Endothelial cell of hepatic sinusoid (primary cell): ENCODE data around the gene SYNE2.

ENCODE experiments used
- in situ Hi-C: cut with HindIII; loops from 2 replicates; pipeline ENCODE4 v1.10.0; 2017; ENCODE audit warnings: low sequenced_read_pairs

SYNE2 gene

DNA sequence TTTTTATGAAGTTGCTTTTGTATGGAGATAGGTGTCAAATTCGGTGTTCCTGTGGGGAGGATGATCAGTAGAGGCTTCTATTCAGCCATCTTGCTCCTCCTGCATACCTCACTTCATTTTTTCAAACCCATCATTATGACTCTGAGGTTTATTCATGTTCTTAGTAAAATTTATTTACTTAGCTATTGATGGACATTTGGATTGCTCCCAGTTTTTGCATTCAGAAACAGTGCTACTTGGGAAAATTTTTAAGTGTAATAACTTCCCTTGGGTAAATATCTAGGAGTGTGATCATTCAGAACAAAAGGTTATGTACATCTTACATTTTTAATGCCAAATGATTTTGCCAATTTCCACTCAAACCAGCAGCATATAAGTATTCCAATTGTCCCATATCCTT lies 208.3 kb downstream of the SYNE2 start:
- in situ Hi-C loops, result no loop called here

DNA sequence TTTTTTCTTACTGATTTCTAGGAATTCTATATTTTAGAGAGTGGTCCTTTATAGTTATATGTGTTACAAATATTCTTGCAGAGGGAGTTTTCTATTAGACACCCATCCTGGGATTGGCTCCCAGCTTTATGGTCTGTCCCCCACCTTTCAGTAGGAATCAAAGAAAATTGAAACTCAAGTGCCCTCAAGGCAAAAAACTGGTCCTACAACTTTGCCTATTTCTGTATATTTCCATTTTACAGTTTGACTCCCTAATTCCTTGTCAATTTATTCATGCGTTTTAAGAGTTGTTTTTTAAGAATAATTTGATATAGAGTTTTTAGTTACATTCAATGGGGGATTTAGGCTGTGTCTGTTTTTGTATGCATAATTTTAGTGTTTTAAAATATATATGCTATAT lies 208.9 kb downstream of the SYNE2 start:
- in situ Hi-C loops, result no loop called here

DNA sequence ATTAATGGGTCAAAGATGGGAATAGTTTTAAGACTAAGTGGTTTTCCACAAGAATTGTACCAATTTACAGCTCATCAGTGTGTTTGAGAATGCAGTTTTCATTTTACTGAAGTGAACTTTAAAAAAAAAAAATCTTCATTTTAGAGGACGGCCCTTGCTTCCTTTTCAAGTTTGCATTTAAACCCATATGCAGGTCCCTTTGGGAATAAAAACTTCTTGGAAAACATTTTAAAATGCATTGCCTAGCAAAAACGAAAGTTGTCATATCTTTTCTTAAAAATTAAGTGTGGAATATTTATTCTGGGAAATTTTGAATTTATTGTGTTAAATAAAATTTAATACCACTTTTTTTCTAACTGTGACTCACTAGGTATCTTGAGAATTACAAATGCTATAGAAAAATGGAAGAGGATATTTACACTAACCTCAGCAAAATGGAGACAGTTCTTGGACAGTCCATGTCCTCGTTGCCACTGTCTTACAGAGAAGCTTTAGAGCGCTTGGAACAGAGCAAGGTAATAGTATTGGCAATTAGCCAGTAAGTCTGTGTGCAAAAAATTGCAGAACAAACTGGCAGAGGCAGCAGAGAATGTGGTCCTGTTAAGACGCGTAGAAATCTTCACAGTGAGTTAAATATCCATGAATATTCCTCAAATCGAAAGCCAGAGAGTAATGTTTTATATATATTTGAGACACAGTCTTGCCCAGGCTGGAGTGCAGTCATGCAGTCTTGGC lies 209.7 kb downstream of the SYNE2 start:
- in situ Hi-C loops, result no loop called here

DNA sequence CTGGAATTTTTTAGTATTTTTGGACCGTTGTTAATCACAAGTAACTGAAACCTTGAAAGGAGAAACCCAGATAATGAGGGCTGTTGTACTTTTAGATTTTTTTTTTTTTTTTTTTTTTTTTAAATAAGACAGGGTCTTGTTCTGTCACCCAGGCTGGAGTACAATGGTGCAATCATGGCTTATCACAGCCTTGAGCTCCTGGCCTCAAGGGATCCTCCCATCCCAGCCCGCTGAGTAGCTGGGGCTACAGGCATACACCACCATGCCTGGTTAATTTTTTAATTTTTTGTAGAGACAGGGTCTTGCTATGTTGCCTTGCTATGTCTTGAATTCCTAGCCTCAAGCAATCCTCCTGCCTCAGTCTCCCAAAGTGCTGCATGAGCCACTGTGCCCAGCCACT lies 211.6 kb downstream of the SYNE2 start:
- in situ Hi-C loops, result no loop called here

DNA sequence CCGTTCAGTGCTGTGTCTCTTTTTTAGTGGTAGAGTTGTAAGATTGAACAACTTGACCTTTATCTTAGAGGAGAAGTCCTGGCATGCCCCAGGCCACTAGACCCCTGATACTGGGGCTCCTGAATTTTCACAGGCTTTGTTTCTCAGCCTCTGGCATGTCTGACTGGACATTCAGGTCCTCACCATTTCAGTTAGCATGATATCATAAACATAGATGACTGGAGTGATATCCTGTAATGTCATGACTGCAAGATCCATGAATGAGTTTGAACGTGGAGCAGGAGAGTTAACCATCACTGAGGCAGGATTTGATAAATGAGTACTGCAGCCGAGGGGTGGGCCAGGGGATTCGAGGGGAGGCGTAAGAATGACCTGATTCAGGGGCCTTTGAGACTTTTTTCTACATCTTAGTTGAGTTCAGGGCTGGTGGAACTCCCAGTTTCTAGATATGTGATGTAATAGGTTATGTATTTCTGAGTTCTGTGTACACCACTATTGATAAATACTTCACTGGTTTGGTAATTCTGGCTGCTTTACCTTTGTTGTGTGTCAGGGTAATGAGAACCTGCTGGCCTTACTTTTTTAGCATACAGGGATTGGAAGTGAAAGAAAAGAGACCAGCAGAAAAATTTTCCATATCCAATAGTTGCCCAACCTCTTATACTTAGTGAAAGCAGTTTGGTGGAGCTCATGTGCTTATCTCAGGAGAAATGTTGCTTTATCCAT lies 217.0 kb downstream of the SYNE2 start:
- in situ Hi-C loops, result no loop called here

DNA sequence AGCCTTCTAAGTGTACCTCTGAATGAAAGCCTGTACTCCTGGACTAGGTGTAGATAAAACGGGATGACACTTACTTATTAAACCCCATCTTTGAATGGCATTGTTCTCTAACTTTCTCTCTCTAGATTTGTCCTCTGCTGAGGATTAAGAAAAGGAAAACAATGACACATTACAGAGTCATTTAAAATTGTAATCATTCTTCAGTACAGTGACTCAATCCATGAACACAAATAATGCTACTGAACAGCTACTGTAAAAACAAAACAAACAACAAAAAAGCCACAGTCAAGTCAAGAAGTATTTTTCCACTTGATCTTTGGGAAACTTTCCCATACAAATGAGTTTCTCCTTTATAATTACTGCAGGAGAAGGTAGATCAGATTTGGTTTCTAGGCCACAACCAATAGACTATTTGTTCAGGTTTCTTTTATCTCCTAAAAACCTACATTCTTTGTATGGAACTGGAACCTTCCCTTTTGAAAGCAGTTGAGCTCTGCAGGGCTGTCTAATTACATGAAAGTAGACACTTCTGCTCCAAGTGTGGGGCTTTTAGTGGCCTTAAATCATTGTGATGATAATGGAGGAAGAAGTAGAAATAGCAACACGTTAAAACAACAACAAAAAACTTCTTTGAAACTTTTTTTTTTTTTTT lies 222.3 kb downstream of the SYNE2 start:
- in situ Hi-C loops, result no loop called here

DNA sequence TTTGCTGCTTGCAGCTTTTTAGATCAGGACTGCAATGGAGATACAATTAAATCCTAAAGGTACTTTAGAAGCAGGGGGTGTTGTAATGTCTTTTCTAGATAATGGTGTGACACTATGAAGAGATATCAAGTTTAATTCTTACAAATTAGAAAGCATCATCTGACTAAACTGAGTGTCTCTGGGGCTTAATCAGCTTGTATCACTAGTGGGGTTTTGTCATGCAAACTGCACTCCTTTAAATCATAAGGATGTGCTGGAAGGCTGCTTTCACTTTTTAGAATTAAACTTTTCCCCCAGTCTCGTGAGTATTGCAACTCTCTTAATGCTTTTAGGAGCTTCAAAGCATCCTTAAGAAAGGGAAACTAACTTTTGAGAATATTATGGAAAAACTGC lies 222.8 kb downstream of the SYNE2 start:
- in situ Hi-C loops, result no loop called here

DNA sequence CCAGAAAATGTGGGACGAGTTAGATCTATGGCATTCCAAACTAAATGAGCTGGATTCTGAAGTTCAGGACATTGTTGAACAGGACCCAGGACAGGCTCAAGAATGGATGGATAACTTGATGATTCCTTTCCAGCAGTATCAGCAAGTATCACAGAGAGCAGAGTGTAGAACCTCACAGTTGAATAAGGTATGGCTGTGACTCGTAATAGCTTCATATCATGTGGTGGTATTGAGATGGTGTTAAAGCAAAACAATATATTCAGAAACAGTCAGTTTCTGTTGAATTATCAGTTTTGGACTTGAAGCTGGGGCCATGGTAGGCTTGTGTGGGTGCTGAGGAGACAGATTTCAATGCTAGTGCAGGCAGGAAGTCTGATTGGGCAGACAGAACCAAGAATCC lies 227.6 kb downstream of the SYNE2 start:
- in situ Hi-C loops, result no loop called here

DNA sequence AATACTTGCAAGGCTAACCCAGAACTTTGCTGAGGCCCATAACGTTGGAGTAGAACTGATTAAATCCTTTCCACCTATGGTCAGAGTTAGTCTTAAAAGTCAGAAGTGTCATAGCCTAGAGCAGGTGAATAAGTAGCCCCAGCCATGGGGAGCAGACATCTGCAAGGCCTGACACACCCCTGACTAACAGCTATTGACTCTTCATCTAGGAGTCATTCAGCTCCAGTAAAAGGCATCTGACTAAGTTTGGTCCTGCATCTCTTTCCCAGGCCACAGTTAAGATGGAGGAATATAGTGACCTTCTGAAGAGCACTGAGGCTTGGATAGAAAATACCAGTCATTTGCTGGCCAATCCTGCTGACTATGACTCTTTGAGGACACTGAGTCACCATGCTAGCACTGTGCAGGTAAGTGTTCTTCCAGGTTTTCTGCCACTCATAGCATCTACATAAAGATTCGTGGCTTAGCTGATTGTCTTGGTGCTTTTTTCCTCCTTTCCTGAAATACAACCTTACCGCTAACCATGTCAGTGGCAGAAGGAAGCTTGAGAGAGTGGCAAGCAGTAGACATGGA lies 228.5 kb downstream of the SYNE2 start:
- in situ Hi-C loops, result no loop called here

DNA sequence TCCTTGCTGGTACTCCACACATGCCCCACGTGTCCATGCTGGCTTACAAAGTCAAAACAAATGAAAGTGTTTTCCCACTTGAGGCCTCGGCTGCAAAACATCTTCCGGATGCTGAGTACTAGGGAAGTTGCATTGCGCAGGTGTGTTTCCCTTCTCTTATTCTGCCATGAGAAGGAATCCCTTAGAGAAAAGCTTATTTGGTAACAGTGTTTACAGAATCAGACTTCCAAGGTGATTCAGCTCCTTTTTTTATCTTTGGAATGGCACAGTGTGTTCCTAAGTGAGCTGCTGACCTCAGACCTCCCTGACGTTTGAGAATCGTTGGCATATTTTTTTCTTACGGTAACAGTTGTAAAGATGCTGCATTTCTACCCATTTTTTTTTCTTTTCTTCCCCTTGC lies 230.0 kb downstream of the SYNE2 start:
- in situ Hi-C loops, result no loop called here

DNA sequence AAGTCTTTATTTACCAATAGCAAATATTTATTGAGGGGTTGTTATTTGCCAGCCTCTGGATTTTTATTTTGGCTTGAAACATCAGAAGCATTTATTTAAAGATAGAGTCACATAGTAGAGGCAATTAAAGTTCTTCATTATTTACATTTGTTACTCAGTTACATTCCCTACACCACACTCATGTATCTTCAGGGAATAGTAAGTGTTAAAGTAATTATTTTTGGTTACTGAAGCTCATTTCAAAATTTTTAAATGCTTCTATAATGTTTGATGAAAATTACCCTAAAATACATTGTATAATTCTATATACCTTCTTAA lies 235.8 kb downstream of the SYNE2 start:
- in situ Hi-C loops, result no loop called here

DNA sequence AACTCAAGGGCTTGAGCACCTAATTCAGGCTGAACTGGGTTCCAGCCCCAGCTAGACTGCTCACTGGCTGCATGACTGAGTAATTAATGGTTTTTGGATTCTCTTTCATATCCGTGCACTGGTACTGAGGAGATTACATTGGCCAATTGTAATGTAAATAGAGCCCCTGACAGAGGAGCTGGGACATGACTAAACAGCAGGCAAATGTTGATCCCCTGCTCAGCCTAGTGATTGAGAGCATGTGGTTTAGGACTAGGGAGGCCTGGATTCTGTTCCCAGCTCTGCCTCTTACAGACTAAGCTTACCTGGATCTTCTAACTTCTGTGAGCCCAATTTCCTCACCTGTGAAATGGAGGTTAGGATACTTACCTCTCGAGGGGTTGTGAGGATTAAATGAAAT lies 237.1 kb downstream of the SYNE2 start:
- in situ Hi-C loops, result no loop called here

DNA sequence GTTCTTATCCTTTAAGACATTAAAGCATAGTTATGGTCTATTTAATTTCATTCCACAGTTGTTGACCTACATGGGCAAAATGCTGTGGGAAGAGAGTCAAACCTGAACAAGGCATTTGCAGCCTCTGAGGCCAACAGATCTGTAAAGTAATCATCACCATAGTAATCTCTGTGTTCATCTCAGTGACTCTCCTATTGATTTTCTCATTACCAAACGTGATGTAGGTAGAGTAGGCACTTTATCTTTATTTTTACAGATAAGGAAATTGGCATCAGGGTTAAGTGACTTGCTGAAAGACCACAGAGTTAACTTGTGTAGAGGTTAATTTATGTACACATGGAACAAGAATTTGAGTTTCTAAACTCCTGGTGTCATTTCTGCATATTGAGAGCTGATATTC lies 238.4 kb downstream of the SYNE2 start:
- in situ Hi-C loops, result no loop called here

DNA sequence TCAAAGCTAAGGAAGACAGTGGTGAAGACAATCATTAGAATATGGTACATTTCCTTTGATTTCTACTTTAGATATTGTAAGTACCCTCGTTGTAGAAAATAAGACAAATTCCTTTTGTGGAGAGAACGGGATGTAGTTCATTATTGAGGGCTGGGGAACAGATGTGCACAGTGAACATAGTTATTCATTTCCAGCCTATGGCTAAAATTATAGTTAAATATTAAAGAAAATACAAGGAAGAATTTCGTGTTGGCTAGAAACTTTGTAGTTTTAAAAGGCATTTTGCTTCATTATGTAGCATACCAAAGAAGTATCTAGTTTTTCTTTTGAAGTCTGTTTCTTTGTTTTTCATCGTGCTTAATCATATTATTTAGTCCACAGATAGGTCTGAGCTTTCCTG lies 239.5 kb downstream of the SYNE2 start:
- in situ Hi-C loops, result no loop called here

DNA sequence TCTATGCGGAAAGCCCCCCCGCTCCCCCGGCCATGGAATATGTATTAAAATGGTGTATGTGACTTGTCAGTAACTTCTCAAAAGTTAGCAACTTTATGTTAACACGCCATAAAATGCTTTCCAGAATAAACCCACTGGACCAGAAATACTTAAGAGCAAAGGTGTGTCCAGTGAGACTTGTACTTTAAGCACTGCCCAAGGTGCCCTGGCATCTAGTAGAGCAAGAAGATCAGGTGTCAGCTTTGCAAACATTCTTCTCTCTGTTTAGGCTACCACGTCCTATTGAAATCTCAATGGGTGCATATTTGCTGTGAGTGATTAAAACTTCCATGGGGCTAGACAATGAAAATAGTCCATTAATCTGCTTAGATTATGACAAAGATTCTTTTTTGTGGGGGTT lies 240.1 kb downstream of the SYNE2 start:
- in situ Hi-C loops, result no loop called here

DNA sequence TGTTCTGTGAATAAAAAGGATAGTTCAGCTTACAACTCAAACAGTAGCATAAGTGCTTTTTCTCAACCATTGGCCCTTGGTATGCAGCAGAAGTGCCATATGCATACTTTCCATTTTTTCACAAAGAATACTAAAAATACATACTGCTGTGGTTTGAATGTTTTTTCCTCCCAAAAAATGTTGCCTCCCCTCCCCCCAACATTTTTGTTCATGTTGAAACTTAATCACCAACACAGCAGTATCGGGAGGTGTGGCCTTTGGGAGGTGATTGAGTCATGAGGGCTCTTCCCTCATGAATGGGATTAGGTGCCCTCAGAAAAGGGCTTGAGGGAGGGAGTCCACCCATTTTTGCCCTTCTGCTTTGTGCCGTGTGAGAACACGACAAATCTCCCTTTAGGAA lies 242.8 kb downstream of the SYNE2 start:
- in situ Hi-C loops, result no loop called here

DNA sequence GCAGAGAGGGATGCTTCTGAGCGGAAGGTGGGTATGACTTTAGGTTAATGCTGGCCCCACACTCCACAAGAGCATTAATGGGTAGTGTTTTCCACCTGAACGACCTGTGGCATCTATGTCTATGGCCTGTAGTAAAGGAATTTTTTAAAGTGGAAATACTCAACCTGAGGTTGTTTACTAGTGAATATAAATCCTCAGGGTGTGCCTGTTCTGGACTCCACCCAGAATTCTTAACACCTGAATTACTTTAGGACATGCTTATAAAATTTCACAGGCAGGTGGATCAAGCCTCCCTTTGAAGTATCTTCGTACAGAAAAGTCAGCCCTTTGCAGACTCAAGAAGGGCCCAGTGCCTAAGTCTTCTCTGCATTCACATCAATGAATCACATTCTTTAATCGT lies 245.3 kb downstream of the SYNE2 start:
- in situ Hi-C loops, result no loop called here

DNA sequence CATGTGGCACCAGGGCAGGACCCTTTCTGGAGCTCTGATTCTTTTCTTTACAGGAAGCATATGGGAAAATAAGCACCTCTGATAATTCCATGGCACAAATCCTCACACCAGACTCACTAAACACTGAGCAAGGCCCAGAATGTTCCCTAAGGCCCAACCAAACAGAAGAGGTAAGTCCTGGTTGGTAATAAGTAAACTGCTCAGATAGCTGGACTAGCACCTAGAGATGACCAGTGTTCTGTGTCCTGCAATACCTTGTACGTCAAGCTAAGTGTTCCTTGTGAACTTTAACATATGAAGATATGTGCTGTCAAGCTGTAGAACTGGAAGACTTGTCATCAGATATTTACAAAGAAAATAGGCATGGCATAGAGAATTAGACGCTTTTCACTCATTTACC lies 254.6 kb downstream of the SYNE2 start:
- in situ Hi-C loops, result no loop called here

DNA sequence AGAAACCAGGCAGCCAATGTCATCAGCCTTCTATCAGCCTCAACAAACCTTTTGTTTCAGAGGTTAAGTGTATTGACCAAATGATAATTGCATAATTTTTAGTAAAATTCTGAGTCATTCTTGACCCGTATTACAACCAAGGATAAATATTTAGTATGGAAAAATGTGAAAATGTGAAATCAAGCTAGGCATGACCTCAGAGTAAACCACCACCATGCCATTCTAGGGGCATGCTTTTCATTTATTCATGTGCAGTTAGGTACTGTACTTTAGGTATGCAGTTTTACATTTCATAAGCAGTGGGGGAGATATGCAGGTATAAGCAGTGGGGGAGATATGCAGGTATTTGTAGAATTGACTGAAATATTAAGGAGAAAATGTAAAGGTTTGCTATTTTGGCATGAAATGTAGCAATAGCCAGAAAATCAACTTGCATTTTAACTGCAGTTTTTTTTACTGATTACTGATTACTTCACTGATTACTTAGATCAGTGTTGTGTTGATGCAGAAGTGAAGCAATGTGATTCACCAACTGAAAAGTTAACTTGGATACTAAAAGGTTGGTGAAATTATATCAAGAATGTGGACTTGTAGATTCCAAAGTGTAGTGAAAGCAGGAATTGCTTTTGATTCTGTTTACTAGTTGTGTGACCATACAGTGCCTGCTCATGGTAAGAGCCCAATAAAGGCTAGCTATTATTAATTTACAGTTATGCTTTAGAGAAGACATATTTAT lies 257.2 kb downstream of the SYNE2 start:
- in situ Hi-C loops, result no loop called here

DNA sequence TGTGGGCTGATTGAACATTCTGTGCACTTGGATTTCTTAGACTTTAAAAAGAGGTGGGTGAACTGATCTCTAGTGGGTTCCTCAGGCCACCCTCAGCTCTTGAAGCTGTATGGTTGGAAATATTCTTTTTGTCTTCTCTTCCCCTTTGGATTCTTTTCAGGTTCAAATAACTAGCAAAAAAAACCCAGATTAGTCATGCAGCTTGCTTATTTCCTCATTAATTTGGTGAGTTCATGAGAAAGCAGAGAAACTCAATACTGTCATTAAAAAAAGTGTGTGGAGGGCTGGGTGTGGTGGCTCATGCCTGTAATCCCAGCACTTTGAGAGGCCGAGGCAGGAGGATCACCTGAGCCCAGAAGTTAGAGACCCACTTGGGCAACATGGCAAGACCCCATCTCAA lies 258.0 kb downstream of the SYNE2 start:
- in situ Hi-C loops, result no loop called here
